Islet of Langerhans (tissue), 1 donor: ENCODE results near the gene SGF29.
"Not testable (repeated sequence)": the region's sequence is repeated elsewhere in the genome, so short reads cannot be mapped to it uniquely, and the experiment has no call there.

Source experiments
- FAIRE-seq: peaks from one replicate; lab custom pipeline; 2011; peaks lifted over from hg19 to GRCh38; lab: Jason Lieb, UNC

The SGF29 gene

DNA sequence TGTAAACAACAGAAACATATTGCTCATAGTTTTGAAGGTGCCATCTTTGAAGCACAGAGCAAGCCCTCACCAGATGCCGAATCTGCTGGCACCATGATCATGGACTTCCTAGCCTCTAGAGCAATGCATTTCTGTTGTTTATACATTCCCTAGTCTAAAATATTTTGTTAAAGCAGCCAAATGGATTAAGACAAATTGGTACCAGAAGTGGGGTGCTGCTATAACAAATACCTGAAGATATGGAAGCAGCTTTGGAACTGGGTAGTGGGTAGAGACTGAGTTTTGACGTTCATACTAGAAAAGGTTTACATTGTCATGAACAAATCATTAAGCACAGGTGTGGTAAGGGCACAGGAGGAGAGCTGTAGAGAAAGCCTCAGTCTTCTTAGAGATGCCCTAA is 13.6 kb downstream of the SGF29 start:
- FAIRE-seq: no peak

DNA sequence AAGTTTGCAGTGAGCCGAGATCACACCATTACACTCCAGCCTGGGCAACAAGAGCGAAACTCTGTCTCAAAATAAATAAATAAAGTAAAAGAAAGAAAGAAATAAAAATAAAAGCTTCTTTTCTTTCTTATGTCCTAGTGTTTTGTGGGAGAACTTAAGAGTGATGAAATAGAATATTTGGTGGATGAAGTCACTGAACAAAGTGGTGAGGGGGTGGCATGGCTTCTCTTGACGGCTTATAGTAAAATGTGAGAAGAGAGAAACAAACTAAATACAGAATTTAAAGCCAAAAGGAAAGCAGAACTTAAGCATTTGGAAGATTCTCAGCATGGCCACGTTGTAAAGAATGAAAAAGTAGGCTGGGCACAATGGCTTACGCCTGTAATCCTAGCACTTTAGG is 15.3 kb downstream of the SGF29 start:
- FAIRE-seq: no peak

DNA sequence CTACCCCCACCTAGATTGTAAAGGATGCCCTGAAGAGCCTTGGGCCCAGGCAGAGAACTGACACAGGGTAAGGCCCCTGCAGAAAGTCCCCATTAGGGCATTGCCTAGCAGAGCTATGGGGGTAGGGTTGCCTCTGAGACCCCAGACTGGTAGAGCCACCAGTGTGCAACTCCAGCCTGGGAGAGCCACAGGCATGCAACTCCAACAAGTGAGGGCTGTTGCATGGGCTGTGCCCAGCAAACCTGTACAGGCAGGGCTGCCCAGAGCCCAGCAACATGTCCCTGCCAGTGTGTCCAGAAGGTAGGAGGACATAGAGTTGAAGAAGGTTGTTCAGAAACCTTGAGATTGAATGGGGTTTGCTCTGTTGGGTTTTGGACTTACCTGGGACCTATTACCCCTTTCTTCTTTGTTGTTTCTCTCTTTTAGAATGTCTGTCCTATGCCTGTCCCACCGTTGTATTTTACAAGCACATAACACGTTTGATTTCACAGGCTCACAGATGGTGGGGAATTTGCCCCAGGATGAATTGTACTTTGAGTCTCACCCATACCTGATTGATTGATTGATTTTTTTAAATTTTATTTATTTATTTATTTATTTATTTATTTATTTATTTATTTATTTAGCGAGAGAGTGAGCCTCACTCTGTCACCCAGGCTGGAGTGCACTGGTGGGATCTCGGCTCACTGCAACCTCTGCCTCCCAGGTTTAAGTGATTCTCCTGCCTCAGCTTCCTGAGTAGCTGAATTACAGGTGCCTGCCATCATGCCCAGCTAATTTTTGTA is 16.4 kb downstream of the SGF29 start:
- FAIRE-seq: no peak

DNA sequence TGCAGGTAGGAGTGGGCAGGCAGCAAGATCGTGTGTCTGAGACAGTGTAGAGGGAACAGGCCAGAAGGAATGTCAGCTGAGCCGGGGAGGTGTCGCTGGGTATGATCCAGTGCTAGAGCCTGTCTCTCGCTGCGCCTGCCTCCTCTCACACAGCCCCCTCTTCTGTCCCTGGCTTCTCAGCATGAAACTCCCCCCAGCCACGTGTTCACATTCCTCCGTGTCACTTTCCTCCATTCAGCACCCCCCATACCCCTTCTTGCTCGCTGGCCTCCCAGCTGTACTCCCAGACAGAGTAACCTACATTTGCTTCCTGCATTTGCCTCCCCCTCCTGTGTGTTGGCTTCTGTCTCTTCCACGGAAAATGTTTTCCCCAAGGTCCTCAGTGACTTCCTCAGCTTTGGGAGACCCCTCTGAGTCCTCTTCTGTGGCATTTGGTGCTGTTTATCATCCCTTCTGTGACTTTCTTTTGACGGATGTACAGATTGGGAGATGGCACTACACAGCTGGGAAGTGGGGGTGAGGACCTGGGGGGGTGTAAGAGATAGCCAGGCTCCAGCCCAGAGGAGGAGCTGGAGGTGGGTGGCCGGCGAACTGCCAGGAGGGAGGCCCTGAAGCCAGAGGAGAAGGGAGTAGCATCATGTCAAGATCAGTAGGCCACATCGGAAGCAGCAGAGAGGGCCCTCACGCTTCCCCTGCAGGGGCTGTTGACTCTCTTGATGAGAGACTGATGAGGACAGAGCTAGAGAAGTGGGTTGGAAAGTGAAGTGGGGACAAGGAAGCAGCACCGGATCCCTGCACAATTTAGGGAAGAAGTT is 19.2 kb downstream of the SGF29 start:
- FAIRE-seq: no peak

DNA sequence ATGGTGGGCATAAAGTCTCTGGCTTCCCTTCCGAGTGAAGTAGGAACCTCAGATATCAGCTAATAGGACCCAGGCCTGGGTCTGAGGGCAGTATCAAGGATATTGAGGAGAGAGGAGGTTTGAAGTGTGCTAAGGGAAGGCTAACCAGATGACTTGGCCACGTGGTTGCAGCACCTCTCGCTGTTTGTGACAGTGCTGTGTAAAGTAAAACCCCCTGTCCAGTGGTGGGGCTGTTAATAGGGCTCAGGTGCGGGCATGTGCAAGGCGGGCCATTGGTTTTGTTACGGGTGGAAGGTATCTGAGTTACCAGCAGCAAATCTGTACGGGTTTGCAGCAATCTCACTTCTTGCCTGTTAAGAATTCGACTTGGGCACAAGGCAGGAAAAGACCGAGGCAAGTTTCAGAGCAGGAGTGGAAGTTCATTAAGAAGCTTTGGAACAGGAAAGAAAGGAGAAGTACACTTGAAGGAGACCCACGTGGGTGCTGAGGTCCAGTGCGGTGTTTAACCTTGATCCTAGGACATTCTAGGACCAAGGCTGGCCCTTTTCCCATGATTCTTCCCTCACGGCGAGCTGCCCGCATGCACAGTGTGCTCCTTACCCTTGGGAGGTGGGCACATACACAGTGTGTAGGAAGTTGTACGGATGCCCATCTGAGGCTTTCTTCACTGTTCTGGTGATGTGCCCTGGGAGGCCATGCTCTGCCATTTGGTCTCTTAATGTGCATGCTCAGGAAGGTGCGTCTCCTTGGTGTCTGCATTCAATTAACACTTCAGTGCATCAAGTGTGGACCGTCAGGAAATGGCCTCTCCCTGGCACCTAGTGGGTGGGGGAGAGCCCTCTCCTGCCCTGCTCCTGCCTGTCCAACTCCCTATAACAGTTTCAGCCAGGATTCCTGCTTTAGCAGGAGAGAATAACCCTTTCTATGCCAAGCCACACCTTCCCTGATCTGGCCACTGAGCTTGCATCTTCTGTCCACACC is 20.3 kb downstream of the SGF29 start:
- FAIRE-seq: no peak

DNA sequence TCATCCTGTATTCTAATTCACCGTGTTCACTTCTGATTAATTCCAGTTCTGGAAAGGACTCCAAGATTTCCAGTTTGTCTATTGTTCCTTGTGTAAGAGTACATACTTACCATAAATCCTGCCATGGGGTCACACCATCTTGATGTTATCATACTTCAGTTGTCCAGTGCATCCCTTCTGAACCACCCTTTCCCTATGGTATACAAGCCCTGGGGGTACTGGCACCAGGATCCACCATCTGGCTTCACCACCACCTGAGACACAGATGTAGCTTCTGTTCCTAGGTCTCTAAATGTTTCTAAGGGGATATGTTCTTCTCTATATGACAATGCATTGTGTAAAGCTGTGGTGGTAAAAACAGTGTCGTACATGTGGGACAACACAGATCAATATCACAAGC is 21.2 kb downstream of the SGF29 start:
- FAIRE-seq: no peak

DNA sequence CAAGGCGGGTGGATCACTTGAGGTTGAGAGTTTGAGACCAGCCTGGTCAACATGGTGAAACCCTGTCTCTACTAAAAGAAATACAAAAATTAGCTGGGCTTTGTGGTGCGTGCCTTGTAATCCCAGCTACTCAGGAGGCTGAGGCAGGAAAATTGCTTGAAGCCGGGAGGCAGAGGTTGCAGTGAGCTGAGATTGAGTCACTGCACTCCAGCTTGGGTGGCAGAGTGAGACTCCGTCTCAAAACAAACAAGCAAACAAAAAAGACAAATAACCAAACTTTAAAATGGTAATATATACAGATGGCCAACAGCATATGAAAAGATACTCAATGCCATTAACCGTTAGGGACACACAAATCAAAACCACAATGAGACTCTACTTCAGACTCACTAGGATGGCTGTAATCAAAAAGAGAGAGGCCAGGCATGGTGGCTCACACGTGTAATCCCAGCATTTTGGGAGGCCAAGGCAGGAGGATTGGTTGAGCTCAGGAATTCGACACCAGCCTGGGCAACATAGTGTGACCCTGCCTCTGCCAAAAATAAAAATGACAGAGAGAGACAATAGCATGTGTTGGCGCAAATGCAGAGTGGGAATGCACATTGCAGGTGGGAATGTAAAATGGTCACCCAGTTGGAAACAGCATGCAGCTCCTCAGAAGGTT is 21.9 kb downstream of the SGF29 start:
- no peak for FAIRE-seq

DNA sequence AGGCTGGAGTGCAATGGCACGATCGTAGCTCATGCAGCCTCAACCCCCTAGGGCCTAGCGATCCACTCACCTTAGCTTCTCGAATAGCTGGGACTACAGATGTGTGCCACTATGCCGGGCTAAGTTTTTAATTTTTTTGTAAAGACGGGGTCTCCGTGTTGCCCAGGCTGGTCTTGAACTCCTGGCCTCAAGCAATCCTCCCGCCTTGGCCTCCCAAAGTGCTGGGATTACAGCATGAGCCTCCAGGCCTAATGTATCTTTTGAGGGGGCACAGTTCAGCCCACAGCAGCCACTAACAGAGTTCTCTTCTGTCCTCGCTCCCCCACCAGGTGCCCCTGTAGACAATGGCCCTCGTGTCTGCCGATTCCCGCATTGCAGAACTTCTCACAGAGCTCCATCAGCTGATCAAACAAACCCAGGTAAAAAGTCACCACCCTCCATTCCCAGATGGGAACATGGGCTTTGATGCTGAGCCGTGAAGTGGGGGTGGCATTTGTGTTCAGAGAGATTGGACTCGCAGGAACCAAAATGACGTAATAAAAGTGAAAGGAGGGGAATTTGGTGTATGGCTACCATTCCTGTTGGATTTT is 27.1 kb downstream of the SGF29 start:
- no peak for FAIRE-seq

DNA sequence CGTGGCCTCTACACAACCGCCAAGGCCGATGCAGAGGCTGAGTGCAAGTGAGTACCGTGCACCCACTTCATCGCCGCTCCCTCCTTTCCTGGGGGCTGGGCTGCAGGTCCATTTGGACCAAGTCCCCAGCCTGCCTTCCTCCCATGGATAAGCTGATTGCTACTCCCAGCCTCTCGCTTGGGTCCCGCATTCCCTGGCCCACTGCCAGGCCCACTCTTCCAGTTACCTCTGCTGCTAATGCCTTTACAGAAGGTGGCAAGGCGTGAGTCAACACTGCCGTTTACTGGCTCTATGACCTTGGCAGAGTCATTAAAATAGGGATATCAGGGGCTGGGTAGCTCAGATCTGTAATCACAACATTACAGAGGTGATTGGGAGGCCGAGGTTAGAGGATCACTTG is 32.0 kb downstream of the SGF29 start:
- FAIRE-seq: no peak

DNA sequence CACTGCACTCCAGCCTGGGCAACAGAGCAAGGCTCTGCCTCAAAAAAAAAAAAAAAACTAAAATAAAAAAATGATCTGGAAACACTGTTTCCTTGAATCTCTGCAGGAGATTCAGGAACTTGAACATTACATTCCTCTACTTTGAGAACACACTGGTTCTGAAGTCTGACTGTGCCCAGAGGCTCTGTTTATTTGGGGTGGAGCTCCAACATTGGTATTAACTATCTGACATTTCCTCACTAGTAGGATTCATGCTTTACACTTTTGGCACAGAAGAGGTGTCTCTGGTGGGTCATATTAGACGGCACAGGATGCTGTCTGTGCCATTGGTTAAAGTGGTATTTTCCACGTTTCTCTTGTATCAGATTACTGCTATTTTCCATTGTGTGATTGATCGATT is 32.7 kb downstream of the SGF29 start:
- FAIRE-seq: no peak

DNA sequence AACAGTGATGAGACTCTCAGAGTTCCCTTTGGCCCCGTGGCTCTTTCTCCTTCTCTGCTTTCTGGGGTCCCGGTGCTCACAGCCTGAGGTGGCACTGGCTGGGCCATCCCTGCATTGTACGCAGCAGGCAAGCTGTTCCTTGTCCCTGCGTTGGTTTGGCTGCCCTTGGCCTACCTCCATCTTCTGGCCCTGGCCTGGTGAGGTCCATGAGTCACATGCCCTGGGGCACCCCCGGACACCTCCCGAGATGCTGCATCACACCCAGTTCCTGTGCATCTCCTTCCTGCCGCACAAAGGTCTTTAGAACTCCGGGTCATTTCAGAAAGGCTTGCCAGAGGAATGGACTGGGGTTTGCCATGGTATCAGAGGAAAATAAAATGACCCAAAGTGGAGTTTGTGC is 33.7 kb downstream of the SGF29 start:
- no peak for FAIRE-seq

DNA sequence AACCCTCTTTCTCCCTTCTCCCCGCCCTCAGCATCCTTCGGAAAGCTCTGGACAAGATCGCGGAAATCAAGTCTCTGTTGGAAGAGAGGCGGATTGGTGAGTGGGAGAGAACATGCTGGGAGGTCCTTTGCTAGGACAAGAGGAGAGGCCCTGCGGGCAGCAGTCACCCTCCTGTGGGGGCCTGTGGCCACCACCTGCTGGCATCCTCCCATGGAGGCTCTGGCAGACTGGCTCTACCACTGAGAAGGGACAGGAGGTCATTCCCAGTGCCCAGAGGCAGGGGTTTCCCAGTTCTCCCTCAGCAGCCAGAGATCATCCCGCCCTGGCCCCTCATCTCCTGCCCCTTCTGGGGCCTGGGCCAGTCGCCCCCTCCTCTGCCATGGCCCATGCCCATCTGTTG is 35.3 kb downstream of the SGF29 start:
- FAIRE-seq: no peak

DNA sequence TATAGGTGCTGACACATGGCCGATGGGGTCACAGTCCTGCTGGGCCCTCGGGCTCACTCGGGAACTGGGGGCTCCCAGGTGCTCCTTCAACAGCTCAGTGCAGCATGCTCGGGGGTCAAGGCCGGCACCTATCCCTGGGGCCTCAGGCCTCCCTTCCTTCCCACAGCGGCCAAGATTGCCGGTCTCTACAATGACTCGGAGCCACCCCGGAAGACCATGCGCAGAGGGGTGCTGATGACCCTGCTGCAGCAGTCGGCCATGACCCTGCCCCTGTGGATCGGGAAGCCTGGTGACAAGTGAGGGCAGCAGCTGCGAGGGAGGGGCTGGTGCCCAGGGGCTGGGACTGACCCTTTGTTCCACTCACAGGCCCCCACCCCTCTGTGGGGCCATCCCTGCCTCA is 36.2 kb downstream of the SGF29 start:
- FAIRE-seq: no peak

DNA sequence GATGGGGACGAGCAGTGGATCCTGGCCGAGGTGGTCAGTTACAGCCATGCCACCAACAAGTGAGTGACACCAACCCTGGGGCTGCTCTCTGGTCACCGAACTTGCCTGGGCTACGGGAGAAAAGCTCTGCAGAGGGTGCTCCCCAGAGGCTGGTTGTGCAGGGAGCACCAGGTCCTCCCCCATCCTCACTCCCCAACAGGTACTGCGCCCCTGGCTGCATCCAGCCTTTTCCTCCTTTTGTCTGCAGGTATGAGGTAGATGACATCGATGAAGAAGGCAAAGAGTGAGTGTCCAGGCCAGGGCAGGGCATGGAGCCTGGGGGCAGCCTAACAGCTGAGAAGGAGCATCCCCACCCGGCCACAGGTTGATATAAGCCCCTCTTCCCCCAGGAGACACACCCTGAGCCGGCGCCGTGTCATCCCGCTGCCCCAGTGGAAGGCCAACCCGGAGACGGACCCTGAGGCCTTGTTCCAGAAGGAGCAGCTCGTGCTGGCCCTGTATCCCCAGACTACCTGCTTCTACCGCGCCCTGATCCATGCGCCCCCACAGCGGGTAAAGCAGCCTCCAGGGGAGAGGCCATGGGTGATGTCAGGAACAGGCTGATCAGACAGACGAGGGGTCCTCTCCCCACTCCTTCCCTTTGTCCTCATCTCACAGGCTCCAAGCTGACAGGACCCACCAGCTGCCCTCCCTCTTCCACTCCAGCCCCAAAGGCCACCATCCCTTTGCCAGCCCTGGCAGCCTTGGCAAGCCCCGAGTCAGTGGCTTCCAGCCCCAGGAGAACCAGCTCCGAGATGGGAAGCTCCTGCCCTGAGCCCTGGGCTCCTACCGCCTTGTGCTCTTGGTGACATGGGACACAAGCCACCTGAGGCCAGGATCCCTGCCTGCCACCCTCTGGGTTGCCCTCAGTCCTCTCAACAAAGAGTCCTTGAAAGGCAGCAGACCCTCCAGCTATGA is 36.9 kb downstream of the SGF29 start:
- FAIRE-seq: no peak

DNA sequence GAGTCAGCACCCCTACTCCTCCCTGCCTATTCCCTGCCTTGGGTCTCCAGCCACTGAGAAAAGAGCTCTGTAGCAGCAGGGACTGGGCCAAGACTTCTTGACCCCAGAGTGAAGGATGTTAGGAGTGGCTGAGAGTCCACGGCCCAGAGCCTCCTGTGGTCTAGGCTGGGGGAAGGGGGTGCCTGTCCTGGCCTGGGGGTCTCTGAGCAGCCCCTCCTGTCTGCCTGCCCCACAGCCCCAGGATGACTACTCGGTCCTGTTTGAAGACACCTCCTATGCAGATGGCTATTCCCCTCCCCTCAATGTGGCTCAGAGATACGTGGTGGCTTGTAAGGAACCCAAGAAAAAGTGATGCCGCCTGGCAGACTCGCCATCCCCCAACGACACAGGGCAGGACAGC is 37.6 kb downstream of the SGF29 start:
- FAIRE-seq: no peak

DNA sequence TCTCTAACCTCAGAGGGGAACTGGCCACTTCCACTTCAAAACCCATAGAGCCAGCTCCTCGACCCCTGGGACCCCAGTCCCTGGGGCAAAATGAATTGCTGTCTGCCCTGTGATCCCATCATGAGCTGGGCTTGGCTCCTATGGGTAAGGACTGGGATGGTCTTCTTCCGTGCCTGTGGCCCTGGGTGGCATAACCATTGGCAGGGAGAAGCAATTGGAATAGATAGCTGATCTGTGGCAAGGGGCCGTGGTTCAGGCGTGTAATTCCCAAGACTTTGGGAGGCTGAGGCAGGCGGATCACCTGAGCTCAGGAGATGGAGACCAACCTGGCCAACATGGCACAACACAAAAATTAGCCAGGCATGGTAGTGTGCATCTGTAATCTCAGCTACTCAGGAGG is 38.8 kb downstream of the SGF29 start:
- FAIRE-seq: no peak

DNA sequence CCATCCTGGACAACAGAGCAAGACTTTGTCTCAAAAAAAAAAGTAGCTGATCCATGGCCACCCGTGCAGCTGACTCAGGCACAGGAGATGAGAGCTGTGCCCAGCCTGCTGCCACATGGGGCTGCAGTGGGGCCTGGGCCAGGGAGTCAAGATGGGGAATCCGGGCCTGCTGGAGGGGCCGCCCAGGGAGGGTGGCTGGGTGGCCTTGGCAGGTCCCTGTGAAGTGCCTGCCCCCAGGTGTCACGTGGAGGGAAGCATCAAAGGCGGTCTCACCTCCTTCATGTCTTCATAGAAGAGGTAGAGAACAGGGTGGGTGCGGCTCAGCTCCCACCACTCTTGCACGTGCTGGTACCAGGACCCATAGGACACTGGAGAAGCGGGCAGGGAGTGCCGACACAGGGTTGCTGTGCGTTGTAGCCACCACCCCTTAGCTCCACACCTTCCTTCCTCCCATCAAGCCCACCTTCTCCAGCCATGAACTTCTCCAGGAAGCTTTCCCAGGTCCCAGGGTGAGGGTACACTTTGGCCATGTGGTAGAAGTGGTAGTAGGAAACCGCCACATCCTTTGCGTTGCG is 39.3 kb downstream of the SGF29 start:
- no peak for FAIRE-seq

DNA sequence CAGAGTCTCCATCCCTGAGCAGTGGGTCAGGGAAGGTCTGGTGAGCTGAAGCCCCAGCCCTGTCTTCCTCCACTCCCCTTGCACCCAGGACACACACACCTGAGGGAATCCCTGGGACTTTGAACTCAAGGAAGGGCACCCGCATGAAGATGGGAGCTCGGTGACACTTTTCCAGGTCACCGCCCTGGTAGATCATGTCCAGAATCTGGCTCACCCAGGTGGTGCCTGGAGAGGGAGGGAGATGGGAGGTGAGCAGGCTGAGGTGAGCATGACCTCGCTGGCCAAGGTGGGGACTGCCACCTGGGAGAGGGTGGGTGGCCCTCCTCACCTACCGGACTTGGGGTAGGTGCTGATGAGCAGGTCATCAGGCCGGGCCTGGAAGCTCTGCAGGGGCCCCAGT is 41.7 kb downstream of the SGF29 start:
- not testable (repeated sequence) for FAIRE-seq

DNA sequence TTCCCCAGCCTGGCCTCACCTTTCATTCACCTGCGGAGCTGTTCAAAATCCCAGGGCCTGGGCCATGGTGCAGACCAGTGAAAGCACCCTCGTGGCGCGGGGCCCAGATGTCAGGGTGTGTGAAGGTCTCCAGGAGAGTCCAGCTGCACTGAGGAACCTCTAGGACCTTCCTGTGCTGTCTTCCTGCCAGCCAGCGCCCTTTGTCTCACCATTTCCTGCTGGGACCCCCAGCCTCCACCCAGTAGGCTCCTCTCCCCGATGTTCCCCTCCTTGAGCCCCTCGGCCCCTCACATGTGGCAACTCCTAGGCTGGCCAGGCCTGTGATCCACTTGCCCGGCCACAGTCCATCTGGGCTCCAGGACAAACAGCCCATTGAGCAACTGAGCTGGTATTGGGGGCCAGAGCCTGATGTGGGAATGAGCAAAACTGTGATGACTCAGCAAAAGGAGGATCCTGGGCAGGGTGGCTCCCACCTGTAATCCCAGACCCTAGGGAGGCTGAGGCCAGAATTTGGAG is 42.5 kb downstream of the SGF29 start:
- FAIRE-seq: no peak
